Measurements from ENCODE around the gene CEACAM18.

- TF ChIP-seq, protein P1, sequence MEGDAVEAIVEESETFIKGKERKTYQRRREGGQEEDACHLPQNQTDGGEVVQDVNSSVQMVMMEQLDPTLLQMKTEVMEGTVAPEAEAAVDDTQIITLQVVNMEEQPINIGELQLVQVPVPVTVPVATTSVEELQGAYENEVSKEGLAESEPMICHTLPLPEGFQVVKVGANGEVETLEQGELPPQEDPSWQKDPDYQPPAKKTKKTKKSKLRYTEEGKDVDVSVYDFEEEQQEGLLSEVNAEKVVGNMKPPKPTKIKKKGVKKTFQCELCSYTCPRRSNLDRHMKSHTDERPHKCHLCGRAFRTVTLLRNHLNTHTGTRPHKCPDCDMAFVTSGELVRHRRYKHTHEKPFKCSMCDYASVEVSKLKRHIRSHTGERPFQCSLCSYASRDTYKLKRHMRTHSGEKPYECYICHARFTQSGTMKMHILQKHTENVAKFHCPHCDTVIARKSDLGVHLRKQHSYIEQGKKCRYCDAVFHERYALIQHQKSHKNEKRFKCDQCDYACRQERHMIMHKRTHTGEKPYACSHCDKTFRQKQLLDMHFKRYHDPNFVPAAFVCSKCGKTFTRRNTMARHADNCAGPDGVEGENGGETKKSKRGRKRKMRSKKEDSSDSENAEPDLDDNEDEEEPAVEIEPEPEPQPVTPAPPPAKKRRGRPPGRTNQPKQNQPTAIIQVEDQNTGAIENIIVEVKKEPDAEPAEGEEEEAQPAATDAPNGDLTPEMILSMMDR (IDR thresholded peaks at IDR 0.05) = no peak
- no peak for TF ChIP-seq POLR2A (IDR thresholded peaks at IDR 0.05)
Observed at GRCh38 chr19:51539821-51540366, 61.6 kb downstream of the CEACAM18 start.
